OCI-M1 (cell line): ENCODE results near the gene HTR2B.
"Not testable (repeated sequence)": the region's sequence is repeated elsewhere in the genome, so short reads cannot be mapped to it uniquely, and the experiment has no call there.

ENCODE experiments used
- DNase-seq: peaks from one replicate; lab custom pipeline; 2025; lab: John Stamatoyannopoulos, UW

HTR2B gene

GRCh38 chr2:231133365-231134099 lies 8.7 kb upstream of the HTR2B start:
- no peak for DNase-seq

- DNase-seq: no peak
Observed at GRCh38 chr2:231132129-231132528, 7.3 kb upstream of the HTR2B start.

GRCh38 chr2:231130336-231131056 lies 5.7 kb upstream of the HTR2B start:
- DNase-seq: no peak

GRCh38 chr2:231129216-231129615 lies 4.4 kb upstream of the HTR2B start:
- no peak for DNase-seq

GRCh38 chr2:231128541-231128940 lies 3.7 kb upstream of the HTR2B start:
- no peak for DNase-seq

GRCh38 chr2:231127936-231128335 lies 3.1 kb upstream of the HTR2B start:
- DNase-seq: no peak

- no peak for DNase-seq
Observed at GRCh38 chr2:231127480-231127879, 2.6 kb upstream of the HTR2B start.

- DNase-seq: no peak
Observed at GRCh38 chr2:231126123-231126522, 1.3 kb upstream of the HTR2B start.

GRCh38 chr2:231123362-231123898 lies 1.4 kb downstream of the HTR2B start:
- DNase-seq: no peak

- DNase-seq: no peak
Observed at GRCh38 chr2:231118614-231118942, 6.3 kb downstream of the HTR2B start.

- no peak for DNase-seq
Observed at GRCh38 chr2:231117922-231118613, 6.8 kb downstream of the HTR2B start.

GRCh38 chr2:231117148-231117547 lies 7.7 kb downstream of the HTR2B start:
- no peak for DNase-seq

GRCh38 chr2:231115651-231116050 lies 9.2 kb downstream of the HTR2B start:
- DNase-seq: no peak

- no peak for DNase-seq
Observed at GRCh38 chr2:231113489-231113888, 11.4 kb downstream of the HTR2B start.

GRCh38 chr2:231111987-231112386 lies 12.9 kb downstream of the HTR2B start:
- DNase-seq: no peak

- DNase-seq: peak; percentile 11
Observed at GRCh38 chr2:231110551-231110950, 14.3 kb downstream of the HTR2B start.

GRCh38 chr2:231104115-231104713 lies 20.6 kb downstream of the HTR2B start:
- peak; percentile 83 for DNase-seq

GRCh38 chr2:231102772-231103171 lies 22.1 kb downstream of the HTR2B start:
- no peak for DNase-seq

- DNase-seq: no peak
Observed at GRCh38 chr2:231100990-231101389, 23.9 kb downstream of the HTR2B start.

- DNase-seq: not testable (repeated sequence)
Observed at GRCh38 chr2:231100321-231100720, 24.5 kb downstream of the HTR2B start.

GRCh38 chr2:231099918-231100317 lies 24.9 kb downstream of the HTR2B start:
- no peak for DNase-seq

GRCh38 chr2:231094736-231095346 lies 30.0 kb downstream of the HTR2B start:
- DNase-seq: peak; percentile 46
